Measurements from ENCODE around the gene DNAI4. TPM values are rescaled to one million over a fixed set of nuclear protein-coding genes. Genes with fewer than 3 reads are reported as not detected.

DNAI4 gene
- total RNA-seq, 1 experiment from 2014 or later = 2.1 TPM

- no peak overlapping the region; the same call in 1 of the 2 replicates for H3K4me3 Mint-ChIP-seq
- POLR2A ChIA-PET = interaction anchor here (0.7 to 1.8 kb wide), 3 partner anchors 9 to 628 kb away, joined by 3 to 5 read pairs (median 4); partner anchors contain the start of gene MIER1
Observed at GRCh38 chr1:66933887-66934700, 9.4 kb upstream of the DNAI4 start.

More at GRCh38 chr1:66933887-66934700, 9.4 kb upstream of the DNAI4 start:
- no peaks in the 10 kb centered on the region for H3K27me3 Mint-ChIP-seq (ENCODE audit: low read depth)
- peaks cover 50% of the 10 kb centered on the region for H3K4me1 Mint-ChIP-seq
- no peaks in the 10 kb centered on the region for H3K9me3 Mint-ChIP-seq
- peak overlapping the region; percentile 60; the same call in 1 of the 2 replicates for H3K27ac Mint-ChIP-seq
- CTCF ChIA-PET = interaction anchor here (1.1 to 1.4 kb wide), 3 partner anchors 9 to 278 kb away, joined by 3 read pairs; partner anchors contain the start of genes DNAI4 and MIER1
- H3K36me3 Mint-ChIP-seq = no peaks in the 10 kb centered on the region
- DNase-seq (ENCODE audit: low spot score) (no peak), ATAC-seq (no peak)
- no peak for TF ChIP-seq SMAD3 (CRISPR knock-in tag; IDR thresholded peaks at IDR 0.05; ENCODE audit: borderline replicate concordance)
- TF ChIP-seq FOXK1 (CRISPR knock-in tag; IDR thresholded peaks at IDR 0.05) = no peak
- TF ChIP-seq TCF7 (CRISPR knock-in tag; IDR thresholded peaks at IDR 0.05; ENCODE audit: low read depth) = no peak
- no peak for TF ChIP-seq MLX (CRISPR knock-in tag; IDR thresholded peaks at IDR 0.05)
- no peak for TF ChIP-seq ZSCAN18 (CRISPR knock-in tag; IDR thresholded peaks at IDR 0.05)
- no peak for TF ChIP-seq USF1 (CRISPR knock-in tag; IDR thresholded peaks at IDR 0.05)
- no peak for TF ChIP-seq CREM (CRISPR knock-in tag; IDR thresholded peaks at IDR 0.05)
- no peak for TF ChIP-seq E2F4 (CRISPR knock-in tag; IDR thresholded peaks at IDR 0.05; ENCODE audit: borderline replicate concordance, low read depth)
- TF ChIP-seq PRRX2 (CRISPR knock-in tag; IDR thresholded peaks at IDR 0.05) = no peak
- no peak for TF ChIP-seq SOX15 (CRISPR knock-in tag; IDR thresholded peaks at IDR 0.05)
- no peak for TF ChIP-seq STAT6 (CRISPR knock-in tag; conservative IDR thresholded peaks at IDR 0.05; ENCODE audit: low read depth)
- no peak for TF ChIP-seq ERG (CRISPR knock-in tag; IDR thresholded peaks at IDR 0.05)
- no peak for TF ChIP-seq ZNF232 (CRISPR knock-in tag; IDR thresholded peaks at IDR 0.05)
- no peak for TF ChIP-seq FOXJ3 (CRISPR knock-in tag; IDR thresholded peaks at IDR 0.05; ENCODE audit: borderline replicate concordance)
- no peak for TF ChIP-seq ATF2 (CRISPR knock-in tag; IDR thresholded peaks at IDR 0.05; ENCODE audit: borderline replicate concordance, low read depth)
- no peak for TF ChIP-seq TP53 (CRISPR knock-in tag; IDR thresholded peaks at IDR 0.05)
- no peak for TF ChIP-seq ZNF281 (CRISPR knock-in tag; IDR thresholded peaks at IDR 0.05)
- TF ChIP-seq ZNF317 (CRISPR knock-in tag; IDR thresholded peaks at IDR 0.05; ENCODE audit: borderline replicate concordance, low read depth) = no peak
- no peak for TF ChIP-seq ZNF219 (CRISPR knock-in tag; IDR thresholded peaks at IDR 0.05; ENCODE audit: borderline replicate concordance)
